H1 (cell line): Measurements from ENCODE around the gene PHRF1. TPM values are rescaled to one million over a fixed set of nuclear protein-coding genes. Genes with fewer than 3 reads are reported as not detected.
A peak's percentile ranks its signal among the peaks of the same experiment; 100 is the strongest.

ENCODE experiments used
- BCL11A ChIP-seq, 2 experiments: IDR thresholded peaks; one replicate each; pipeline ENCODE4 v1.6.1; 2011; ENCODE audit warnings: low read depth in 2 of 2, low read length in 2 of 2, mild to moderate bottlenecking in 2 of 2
- EP300 ChIP-seq, 2 experiments: IDR thresholded peaks; 1 replicate in 1 of 2; 2 replicates in 1 of 2; pipeline ENCODE4 v1.6.1; 2011 to 2012; ENCODE audit warnings: low read depth in 2 of 2, low read length in 2 of 2, mild to moderate bottlenecking in 2 of 2, borderline replicate concordance in 1 of 2, inconsistent platforms in 1 of 2, moderate library complexity in 1 of 2
- polyA plus RNA-seq, 7 experiments: library from polyadenylated mRNA; depleted of rRNA in 3 of 7; stranded (reverse) in 5 of 7; unstranded in 2 of 7; fragments of >200 nt in 5 of 7; fragments of 200-250 nt in 2 of 7; gene quantifications; 1 replicate in 5 of 7; 2 replicates in 1 of 7; 4 replicates in 1 of 7; pipeline versions ENCODE4 v1.2.1 to v1.2.3, GENCODE V29; 2011 to 2013; ENCODE audit warnings: missing spikeins in 2 of 7, mixed read lengths in 2 of 7
- total RNA-seq: library from RNA; stranded (reverse); fragmentation: NEBNext Ultra II Directional; extraction: Animal tissue kit (Norgen Biotek cat#: 25700); gene quantifications from 2 replicates; pipeline ENCODE4 v1.2.1, GENCODE V29; 2021

Gene PHRF1
- total and polyA plus RNA-seq, 2 of the 8 experiments (the other 6 are each of a cell fraction or from before 2014, with no cell fraction given): 13.4 to 37.3 TPM

- TF ChIP-seq EP300 (IDR thresholded peaks at IDR 0.05; ENCODE audit: borderline replicate concordance in 1 of 2, low read depth in 2 of 2, low read length in 2 of 2) (peak in 1 of 2 experiments; percentile 93; a peak in 1 of 3 replicates), BCL11A (IDR thresholded peaks at IDR 0.05; ENCODE audit: low read depth in 2 of 2, low read length in 2 of 2) (no peak)
- TF ChIP-seq, all 59 proteins: peak for 9
Observed at GRCh38 chr11:568306-569157, 7.7 kb upstream of the PHRF1 start (continued).
